Stimulated activated CD8-positive, alpha-beta memory T cell treated with anti-CD3 and anti-CD28 coated beads, Interleukin-7, amount 100 ng/mL, for 24 hours (primary cell): ENCODE data around the gene KRTAP5-1.
"Not testable (repeated sequence)": the region's sequence is repeated elsewhere in the genome, so short reads cannot be mapped to it uniquely, and the experiment has no call there.

Experiments used
- DNase-seq: peaks from one replicate; pipeline ENCODE4 v3.0.0-alpha.2; 2020; ENCODE audit warnings: low read depth

KRTAP5-1 gene

DNA sequence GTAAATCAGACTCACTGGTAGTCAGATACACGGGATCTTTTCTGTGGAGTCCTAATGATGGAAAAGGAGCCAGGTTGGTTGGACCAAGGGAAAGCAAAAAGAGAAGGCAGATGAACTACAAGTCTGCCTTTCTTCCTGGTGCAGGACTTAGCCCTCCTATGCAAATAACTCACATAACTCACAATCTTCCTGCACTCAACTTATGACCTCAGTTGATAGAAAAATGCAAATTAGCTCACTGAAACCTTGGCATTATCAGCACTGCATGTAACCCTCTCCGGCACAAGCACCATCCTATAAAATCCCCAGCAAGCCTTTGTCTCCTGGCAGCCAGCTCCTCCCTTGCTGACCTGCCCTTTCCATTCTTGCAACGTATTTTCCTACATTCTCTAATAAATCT lies 16.6 kb upstream of the KRTAP5-1 start:
- not testable (repeated sequence) for DNase-seq

GRCh38 chr11:1600626-1601025 lies 15.5 kb upstream of the KRTAP5-1 start:
- no peak for DNase-seq

DNA sequence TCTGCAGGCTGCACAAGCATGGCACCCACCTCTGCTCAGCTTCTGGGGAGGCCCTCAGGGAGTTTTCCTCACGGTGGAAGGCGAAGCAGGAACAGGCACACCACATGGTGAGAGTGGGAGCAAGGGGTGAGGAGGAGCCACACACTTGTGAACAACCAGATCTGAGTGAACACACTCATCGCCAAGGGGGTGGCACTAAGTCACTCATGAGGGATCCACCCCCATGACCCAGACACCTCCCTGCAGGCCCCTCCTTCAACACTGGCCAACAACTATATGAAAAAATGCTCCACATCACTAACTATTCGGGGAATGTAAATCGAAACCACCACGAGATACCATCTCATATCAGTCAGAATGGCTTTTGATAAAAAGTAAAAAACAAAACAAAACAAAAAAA lies 13.7 kb upstream of the KRTAP5-1 start:
- no peak for DNase-seq

DNA sequence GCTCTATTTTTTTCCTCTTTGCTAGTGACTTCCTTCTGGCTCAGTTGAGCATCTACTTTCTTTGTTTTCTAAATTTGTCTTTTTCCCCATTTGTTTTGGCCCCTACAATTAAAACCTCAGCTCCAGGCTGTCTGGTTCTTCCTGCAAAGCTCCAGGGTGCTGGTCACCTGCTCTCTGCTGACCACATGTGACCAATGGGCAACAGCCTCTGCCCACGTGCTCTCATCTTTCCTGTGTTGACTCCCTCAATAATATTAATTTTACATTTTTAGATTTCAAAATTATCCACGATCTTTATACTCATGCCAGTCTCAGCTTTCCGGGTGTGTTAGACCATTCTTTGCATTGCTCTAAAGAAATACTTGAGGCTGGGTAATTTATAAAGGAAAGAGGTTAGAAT lies 13.3 kb upstream of the KRTAP5-1 start:
- not testable (repeated sequence) for DNase-seq

- DNase-seq = no peak
Measured at GRCh38 chr11:1597994-1598380, 12.9 kb upstream of the KRTAP5-1 start, which contains the start of gene KRTAP5-2. KRTAP5-2 (minus strand) TSS chr11:1598294; CDS start chr11:1598250, 44 bp downstream.

DNA sequence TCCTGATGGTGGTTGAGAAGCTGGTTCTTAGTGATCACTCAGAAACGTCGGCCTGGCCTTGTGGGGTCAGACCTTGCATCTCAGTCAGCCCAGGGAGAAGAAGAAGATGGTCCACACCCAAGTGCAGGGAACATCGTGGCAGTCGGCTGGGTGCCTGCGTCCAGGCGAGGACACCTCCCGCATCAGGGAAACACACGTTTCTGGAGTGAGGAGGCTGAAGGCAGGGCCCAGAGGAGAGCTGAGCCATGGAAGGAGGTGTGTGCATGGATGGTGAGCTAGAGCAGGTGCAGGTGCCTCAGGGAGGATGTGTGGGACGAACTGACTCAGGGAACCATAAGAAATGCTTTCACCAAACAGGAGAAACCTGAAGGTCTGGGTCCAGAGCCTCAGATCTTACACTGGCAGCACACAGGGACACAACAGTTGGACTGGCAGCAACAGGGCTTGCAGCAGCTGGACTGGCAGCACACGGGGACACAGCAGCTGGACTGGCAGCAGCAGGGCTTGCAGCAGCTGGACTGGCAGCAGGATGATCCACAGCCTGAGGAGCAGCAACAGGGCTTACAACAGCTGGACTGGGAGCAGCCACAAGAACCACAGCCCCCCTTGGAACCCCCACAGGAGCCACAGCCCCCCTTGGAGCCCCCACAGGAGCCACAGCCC lies 12.4 kb upstream of the KRTAP5-1 start:
- no peak for DNase-seq

GRCh38 chr11:1596576-1597121 lies 11.6 kb upstream of the KRTAP5-1 start:
- not testable (repeated sequence) for DNase-seq

GRCh38 chr11:1595994-1596575 lies 11.0 kb upstream of the KRTAP5-1 start:
- DNase-seq = not testable (repeated sequence)

- no peak for DNase-seq
Measured at GRCh38 chr11:1592628-1593027, 7.5 kb upstream of the KRTAP5-1 start.

- DNase-seq = no peak
Measured at GRCh38 chr11:1589996-1590395, 4.9 kb upstream of the KRTAP5-1 start.

DNA sequence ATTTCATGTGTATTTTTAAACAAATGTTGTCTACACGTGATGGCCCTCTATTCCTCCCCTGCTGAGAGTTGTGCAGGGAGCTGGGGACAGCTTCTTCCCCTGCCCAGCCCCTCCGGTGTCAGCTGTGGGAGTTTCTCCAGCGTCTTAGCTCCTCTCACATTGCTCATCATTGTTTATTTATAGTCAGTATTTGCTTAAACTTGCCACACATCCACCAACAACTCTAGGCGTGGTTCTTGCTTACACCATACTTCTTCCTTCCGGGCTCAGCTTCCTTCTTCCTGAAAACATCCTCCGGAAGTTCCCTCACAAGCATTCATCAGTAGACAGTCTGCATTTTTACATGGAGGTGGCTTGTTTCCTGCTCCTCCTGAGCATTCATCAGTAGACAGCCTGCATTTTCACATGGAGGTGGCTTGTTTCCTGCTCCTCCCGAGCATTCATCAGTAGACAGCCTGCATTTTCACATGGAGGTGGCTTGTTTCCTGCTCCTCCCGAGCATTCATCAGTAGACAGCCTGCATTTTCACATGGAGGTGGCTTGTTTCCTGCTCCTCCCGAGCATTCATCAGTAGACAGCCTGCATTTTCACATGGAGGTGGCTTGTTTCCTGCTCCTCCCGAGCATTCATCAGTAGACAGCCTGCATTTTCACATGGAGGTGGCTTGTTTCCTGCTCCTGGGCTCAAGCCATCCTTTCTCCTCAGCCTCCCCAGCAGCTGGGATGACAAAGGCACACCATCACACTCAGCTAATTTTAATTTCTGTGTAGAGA lies 4.3 kb upstream of the KRTAP5-1 start:
- not testable (repeated sequence) for DNase-seq

- no peak for DNase-seq
Measured at GRCh38 chr11:1586699-1587098, 1.6 kb upstream of the KRTAP5-1 start.

GRCh38 chr11:1582909-1583308 lies 2.2 kb downstream of the KRTAP5-1 start:
- DNase-seq = not testable (repeated sequence)

DNA sequence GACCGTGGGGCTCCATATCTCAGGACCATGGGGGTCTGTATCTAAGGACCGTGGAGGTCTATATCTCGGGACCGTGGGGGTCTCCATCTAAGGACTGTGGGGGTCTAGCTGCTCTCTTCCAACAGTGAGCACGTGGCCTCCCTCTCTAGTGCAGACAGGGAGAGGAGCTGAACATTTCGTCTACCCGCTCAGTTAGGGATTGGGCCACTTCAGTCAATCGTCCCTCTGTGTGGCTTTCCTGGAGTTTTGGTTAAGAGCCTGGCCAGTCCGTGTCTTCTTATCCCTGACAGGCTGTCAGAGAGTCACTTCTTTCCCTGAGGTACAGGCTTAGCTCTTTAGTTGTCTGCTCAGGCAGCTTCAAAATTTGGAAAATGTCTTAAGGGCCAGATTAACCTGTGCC lies 3.1 kb downstream of the KRTAP5-1 start:
- DNase-seq = no peak

DNA sequence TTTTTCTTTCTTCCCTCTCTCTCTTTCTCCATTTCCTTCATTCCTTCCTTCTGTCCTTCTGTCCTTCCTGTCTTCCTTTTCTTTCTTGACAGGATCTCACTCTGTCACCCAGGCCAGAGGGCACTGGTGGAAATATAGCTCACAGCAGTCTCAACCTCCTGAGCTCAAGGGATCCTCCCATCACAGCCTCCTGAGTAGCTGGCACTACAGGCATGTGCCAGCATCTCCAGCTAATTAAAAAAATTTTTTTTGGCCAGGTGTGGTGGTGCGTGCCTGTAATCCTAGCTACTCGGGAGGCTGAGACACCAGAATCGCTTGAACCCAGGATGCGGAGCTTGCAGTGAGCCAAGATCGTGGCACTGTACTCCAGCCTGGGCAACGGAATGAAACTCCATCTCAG lies 8.3 kb downstream of the KRTAP5-1 start:
- no peak for DNase-seq

GRCh38 chr11:1575756-1576155 lies 9.3 kb downstream of the KRTAP5-1 start:
- DNase-seq = not testable (repeated sequence)

- no peak for DNase-seq
Measured at GRCh38 chr11:1574933-1575242, 10.2 kb downstream of the KRTAP5-1 start.

DNA sequence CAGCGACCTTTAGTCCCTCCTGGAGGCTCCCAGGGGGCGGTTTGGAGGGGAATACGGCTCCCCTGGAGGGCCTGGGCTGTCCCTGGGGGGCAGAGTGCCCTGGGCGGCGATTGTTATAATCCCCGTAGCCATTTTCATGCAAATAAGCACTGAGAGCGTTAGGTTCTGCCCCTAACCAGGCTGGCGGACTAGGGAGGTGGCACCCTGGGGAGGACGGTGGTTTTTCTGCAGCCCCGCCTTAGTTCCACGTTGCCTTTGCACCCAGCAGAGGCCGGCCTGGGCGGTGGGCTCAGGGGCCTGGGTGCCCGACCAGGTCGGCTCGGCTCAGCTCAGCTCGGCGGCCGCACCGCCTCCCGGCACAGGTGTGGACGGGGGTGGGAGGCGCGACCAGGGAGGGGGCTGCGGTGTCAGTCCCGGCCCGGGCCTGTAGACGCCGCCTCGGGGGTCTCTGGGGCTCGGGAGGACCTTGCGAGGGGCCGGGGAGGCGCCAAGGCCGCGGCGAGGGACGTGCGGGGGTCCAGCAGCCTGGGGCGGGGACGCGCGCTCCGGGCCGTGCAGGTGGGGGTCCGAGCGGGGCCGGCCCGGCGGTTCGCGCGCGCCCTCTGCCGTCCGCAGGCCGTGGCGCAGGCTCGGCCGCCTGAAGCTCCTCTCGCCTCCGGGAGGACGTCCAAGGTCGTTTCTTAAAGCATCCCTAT lies 10.7 kb downstream of the KRTAP5-1 start:
- peak; percentile 35 for DNase-seq

GRCh38 chr11:1573903-1574237 lies 11.2 kb downstream of the KRTAP5-1 start:
- DNase-seq = no peak

DNA sequence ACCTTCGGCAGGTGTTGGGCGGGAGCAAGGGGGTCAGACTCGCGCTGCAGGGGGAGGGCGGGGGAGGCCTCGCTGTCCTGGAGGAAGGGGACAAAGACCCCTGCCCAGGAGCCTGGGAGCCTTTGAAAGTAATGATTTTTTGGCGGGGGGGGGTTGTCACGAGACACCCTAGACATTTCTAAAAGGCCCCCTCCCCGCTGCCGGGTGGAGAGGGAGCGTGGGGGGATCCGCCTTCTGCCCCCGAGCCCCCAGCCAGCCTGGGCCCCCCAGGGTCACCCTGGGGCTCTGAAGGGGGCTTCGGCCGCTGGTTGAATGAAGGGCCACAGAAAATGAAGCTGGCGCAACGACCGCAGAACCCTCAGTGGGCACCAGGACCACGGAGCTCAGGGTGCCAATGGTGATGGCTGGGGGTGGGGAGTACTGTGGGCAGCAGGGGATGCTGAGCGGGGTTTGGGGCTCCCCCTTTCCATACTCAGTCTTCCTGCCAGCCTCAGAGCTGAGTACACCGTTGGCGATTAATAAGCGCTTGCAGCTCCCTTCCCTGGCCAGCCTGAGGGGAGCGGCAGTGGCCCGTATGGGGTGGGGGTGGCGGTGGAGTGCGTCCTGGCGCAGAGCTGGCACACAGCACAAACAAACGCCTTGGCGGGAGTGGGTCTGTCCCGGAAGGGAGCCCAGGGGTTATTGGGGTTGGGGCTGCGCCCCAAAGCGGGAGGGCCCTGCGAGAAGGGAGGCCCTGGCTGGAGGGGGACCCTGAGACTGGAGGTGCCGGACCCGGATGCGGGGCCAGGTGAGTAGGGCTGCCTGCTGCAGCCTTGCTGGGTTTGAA lies 11.8 kb downstream of the KRTAP5-1 start:
- DNase-seq = no peak

DNA sequence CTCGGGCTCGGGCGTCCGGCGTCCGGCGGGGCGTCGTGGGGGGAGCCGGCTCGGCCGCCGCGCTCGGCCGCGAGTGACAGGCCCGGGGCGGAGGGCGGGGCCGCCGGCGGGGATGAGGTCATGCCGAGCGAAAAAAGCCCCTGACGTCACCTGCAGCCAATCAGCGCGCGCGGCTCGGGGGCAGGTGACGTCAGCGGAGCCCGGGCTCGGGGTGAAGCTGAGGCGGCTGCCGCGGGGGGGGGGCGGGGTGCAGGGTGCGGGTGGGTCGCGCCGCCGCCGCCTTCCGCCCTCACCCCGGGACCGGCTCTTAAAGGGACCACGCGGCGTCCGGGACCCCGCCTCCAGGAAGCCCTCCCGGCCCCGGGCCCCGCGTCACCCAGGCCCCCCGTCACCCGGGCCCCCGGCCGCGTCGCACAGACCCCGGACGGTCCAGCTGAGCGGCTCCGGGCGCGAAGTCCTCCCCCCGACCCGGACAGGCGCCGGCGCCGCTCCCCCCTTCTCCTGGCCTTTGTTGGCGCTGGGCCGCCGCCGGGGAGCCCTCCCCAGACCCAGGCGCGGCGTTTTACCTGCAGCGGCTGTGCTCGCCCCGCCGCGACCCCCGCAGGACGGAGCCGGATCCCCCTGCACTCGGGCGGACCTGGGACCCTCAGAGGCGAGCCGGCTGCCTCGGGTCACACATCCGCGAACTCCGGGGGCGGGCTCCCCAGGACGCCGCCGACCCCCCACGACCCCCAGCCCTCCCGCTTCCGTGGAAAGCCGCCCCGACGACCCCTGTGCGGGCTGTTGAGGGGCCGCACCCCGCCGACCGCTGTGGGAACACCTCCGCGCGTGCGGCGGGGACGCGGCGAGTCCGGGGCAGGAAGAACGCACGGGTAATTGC lies 12.6 kb downstream of the KRTAP5-1 start, which contains the start of gene DUSP8:
DUSP8 (minus strand) TSS at position 75 of the 880 bp plus-strand sequence. CDS start 6,445 bp downstream, outside the sequence.
- DNase-seq = peak; percentile 80
